ENCODE data around the gene PARN.

- TF ChIP-seq, protein P1, sequence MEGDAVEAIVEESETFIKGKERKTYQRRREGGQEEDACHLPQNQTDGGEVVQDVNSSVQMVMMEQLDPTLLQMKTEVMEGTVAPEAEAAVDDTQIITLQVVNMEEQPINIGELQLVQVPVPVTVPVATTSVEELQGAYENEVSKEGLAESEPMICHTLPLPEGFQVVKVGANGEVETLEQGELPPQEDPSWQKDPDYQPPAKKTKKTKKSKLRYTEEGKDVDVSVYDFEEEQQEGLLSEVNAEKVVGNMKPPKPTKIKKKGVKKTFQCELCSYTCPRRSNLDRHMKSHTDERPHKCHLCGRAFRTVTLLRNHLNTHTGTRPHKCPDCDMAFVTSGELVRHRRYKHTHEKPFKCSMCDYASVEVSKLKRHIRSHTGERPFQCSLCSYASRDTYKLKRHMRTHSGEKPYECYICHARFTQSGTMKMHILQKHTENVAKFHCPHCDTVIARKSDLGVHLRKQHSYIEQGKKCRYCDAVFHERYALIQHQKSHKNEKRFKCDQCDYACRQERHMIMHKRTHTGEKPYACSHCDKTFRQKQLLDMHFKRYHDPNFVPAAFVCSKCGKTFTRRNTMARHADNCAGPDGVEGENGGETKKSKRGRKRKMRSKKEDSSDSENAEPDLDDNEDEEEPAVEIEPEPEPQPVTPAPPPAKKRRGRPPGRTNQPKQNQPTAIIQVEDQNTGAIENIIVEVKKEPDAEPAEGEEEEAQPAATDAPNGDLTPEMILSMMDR (IDR thresholded peaks at IDR 0.05) = no peak
- peak; percentile 87 for TF ChIP-seq POLR2A (IDR thresholded peaks at IDR 0.05)
These were observed at the start of gene PARN for GRCh38 chr16:14629919-14630619.

Measured in breast epithelium (tissue), 3 donors.